HG03280 (cell line): ENCODE measurements around the gene EFEMP2.
A peak's percentile ranks its signal among the peaks of the same experiment; 100 is the strongest.
"Not testable (repeated sequence)": the region's sequence is repeated elsewhere in the genome, so short reads cannot be mapped to it uniquely, and the experiment has no call there.

ENCODE experiments used
- ATAC-seq: cut with Tn5 transposase; IDR thresholded peaks from one replicate; pipeline ENCODE4 v1.9.1; 2021; ENCODE audit warnings: mild to moderate bottlenecking, moderate library complexity; ENCODE audit not compliant: unreplicated experiment

Gene EFEMP2

DNA sequence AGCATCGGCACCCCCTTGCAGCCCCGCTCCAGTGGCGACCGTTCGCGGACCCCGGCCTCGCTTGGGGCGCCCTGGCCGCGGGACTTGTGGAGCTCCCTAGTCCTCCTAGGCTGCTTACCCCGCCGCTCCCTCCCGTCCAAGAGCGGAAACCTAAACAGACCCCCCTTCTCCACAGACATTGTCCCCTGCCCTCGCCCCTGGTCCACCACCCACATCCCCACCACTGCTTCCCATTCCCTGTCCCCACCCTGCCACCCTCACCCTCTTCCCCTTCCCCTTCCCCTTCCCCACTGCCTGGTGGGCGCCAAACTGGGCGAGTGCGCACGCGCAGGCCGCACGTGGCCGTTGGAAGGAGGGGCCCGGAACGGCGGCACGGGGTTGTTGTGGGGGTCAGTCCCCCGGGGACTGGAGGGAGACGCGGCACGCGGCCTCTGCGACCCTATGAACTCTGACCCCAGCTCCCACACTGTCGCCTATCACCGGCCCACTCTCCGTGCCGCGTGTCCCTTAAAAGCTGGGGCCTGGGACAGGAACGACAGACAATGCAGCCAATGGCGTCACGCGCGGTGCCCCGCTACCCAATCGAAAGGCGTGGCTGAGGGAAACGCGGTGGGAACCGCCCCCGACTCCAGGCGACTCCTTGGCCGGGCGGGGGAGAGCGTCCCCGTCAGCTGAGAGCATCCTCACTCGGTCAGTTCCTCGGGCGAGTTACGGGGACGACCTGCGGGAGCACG is 39.1 kb downstream of the EFEMP2 start, which contains the start of gene SNX32:
Gene SNX32 (plus strand): TSS at position 667 of the 734 bp plus-strand sequence. CDS start 103 bp downstream, outside the sequence.
- ATAC-seq = peak; percentile 91

DNA sequence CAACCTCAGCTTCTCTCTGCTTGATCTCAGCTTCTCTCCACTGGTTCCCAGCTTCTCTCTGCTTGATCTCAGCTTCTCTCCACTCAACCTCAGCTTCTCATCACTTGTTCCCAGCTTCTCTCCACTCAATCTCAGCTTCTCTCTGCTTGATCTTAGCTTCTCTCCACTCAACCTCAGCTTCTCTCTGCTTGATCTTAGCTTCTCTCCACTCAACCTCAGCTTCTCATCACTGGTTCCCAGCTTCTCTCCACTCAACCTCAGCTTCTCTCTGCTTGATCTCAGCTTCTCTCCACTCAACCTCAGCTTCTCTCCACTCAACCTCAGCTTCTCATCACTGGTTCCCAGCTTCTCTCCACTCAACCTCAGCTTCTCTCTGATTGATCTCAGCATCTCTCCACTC is 40.4 kb downstream of the EFEMP2 start:
- ATAC-seq = not testable (repeated sequence)

DNA sequence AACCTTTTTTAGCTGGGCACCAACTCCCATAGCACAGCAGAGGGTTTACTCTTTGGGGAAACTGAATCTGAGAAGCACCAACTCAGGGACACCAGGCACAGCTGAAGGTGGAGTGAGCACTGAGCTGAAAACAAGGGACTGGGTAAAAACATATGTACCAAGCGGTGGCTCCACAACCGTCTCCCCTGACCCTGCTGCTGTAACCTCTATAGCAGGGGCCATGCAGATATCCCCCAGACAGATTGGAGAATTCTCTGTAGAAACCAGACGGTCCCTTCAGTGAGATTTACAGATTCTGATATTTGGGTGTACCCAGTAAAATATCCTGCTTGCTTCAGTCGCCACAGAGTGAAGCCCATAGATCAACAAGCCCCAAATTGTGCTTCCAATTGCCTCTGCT is 43.1 kb downstream of the EFEMP2 start:
- ATAC-seq = no peak

DNA sequence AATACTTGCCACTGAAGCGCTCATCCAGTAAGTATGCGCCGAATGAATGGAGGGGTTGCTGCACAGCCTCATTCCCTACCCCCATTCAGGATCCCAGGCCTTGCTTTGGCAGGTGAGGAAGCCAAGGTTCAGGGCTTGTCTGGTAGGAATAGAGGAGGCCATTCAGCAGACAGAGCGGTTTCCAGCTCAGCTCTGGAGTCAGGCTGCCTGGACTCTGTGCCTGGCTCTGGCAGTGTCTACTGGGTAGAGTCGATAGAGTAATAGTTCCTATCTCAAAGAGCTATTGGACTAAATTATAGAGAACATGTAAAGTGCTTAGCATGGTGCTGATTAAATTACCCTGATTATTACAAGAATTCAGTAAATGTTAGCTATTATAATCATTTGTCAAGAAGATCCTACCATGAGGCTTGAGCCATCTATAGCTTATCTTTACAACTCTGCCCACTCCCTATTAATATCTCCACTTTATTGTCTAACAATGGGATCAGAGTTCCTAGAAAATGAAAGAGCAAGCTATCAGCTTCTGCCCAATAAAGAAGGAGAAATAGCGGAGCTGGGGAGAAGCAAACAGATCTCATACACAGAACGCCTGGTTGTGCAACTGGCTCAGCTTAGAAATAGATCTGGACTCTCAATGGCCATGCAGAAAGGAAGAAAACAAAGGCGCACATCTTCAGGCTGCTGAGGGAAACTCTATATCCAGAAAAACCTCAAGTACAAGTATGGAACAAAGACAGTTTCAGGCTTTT is 45.4 kb downstream of the EFEMP2 start:
- ATAC-seq = no peak

DNA sequence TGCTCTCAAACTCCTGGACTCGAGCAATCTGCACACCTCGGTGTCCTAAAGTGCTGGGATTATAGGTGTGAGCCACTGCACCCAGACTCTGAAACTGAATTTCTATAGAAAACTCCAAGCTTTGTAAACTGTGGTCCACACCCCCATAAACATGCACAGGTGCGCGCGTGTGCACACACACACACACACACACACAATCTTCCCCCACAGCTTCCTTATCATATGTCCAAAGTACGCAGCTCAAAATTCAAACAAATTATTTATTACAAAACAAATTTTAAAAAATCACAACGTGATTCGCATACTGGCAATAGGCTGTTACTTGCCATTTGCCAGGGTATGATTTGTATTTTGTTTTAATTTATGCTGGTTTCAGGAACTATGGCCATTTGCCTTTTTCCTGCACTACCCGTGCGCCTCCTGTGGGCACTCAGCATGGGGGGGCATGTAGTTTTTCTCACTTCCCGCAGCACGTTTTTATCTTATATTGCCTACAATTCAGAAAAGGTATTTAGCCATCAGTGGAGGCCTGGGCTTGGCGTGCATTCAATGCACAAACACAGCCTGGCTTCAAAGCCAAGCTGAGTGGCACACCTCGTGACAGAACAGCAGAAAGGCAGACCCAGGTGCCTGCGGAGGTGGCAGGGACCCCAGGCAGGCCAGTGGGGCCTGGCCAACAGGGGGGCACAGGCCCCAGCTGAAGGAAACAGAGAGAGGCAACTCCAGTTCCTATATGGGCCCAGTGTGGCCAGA is 49.6 kb downstream of the EFEMP2 start:
- no peak for ATAC-seq

DNA sequence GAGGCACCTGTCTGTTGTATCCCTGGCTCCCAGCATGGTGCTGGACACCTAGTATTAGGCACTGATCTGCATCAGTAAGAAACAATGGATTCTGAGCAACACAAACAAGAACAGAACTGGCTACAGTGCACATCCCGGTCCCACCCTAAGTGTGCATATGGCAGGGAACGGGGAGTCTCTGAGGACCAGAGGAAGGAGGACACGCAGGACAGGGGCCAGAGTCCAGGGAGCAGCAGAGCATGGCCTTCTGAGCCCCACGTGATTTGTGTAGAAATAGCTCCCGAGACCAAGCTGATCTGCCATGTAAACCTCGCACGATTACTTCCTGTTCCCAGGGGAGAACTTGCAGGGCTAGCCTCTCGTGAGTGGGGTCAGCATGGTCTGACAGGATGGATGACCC is 51.5 kb downstream of the EFEMP2 start:
- ATAC-seq = no peak

DNA sequence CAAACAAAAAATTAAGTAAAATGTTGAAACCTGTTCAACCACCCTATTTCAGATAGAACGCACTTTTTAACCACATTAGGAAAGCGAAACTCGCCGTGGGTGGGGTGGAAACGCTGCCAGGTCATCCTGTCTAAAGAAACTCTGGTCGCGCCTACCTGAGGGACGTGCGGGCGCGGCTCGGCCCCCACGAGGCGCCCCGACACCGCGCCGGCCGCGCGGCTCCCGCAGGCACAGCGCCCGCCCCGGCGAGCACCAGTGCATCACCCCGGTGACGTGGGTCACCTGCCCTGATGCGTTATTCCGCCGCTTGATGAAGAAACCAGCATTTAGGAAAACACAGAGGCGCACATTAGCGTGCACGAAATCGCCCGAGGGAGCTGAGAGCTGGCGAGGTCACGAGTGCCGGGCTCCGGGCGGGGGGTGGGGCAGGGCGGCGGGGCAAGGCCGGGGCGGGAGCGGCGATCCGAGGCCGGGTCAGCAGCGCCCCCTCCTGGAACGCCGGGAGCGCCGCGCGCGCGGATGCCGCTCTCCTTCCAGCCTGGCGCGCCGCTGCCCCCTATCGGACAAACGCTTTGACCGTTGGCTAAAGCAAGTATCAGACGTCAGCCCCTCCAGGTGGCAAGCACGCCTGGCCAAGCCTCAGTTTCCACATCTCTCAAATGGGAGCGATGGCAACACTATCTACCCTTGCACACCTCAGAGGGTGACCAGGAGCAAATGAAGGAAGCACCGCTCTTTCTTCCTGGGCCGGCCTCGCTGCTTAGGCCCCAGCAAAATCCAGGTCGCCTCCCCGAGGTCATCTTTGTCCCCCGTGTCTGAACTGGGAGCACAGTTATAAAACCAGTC is 54.5 kb downstream of the EFEMP2 start:
- ATAC-seq = peak; percentile 90

DNA sequence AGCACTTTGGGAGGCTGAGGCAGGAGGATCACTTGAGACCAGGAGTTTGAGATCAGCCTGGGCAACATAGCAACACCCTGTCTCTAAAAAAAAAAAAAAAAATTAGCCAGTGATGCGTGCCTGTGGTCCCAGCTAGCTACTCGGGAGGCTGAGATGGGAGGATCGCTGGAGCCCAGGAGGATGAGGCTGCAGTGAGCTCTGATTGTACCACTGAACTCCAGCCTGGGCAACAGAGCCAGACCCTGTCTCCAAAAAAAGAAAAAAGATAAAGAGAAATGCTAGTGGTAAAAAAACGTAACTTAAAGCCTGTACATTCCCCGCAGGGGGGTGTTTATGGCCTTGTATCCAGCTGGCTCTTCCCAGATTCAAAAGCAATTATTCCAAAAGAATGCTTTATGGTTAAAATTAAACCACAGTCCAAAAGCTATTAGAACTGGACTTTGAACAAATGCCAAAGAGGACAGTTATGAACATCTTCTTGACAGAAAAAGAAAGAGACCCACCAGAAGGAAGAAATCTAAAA is 55.2 kb downstream of the EFEMP2 start:
- ATAC-seq = no peak

DNA sequence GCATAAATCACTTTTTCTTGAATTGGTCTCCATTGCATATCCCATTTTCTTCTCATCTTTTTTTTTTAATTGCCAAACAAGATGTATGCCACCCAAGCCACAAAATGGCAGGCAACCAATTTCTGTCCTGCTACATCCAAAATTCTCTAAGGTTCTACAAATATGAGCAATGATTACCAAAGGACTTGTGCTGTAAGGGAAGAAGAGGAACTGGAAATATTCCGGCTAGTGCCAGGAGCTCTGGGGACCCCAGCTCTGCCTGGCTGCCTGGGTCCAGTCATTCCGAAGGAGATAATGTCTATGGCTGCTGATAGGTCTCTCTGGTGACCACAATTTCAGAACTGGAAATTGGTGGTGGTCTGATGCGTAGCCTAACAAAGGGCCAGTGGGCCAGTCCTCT is 55.9 kb downstream of the EFEMP2 start:
- no peak for ATAC-seq
